ENCODE results near the gene ADH1B. TPM values are rescaled to one million over a fixed set of nuclear protein-coding genes. Genes with fewer than 3 reads are reported as not detected.

ADH1B gene
- total and polyA plus RNA-seq, 10 of the 15 experiments (the other 5 are each of a cell fraction or from before 2014, with no cell fraction given) = 1.3 TPM; not detected in 9

GRCh38 chr4:99314211-99314610, 7.0 kb downstream of the ADH1B start:
- ChIA-PET RAD21 (ENCODE audit: unreplicated experiment) (no interaction called here), CTCF (no interaction called here), SMC1A (ENCODE audit: uncharacterized antibody, unreplicated experiment) (no interaction called here), POLR2A (no interaction called here)
- Histone ChIP-seq H3K9me3 (replicated peaks; ENCODE audit: control insufficient read depth, insufficient read depth, low read length) (no peaks in the 10 kb centered on the region), H3K9ac (ENCODE audit: control insufficient read depth, insufficient read depth, low read length) (no peak overlapping the region), H4K20me1 (ENCODE audit: control insufficient read depth, insufficient read depth) (no peaks in the 10 kb centered on the region), H3K27ac (ENCODE audit: control insufficient read depth, insufficient read depth) (no peak overlapping the region), H3K4me2 (ENCODE audit: control insufficient read depth, insufficient read depth) (no peak overlapping the region), H3K36me3 (ENCODE audit: control insufficient read depth in 2 of 2, insufficient read depth in 2 of 2, low read length in 1 of 2) (no peaks in the 10 kb centered on the region), H3K27me3 (replicated peaks in 1 of 2; ENCODE audit: control insufficient read depth in 2 of 2, insufficient read depth in 2 of 2, low read length in 1 of 2) (no peaks in the 10 kb centered on the region), H3K4me1 (ENCODE audit: control insufficient read depth, insufficient read depth, low read length) (no peaks in the 10 kb centered on the region), H3K79me2 (ENCODE audit: control insufficient read depth, insufficient read depth, low read length) (no peaks in the 10 kb centered on the region), H2AFZ (ENCODE audit: control insufficient read depth, low read depth, low read length) (no peak overlapping the region), H3K4me3 (no peak overlapping the region)
- no peak for FAIRE-seq
- TF ChIP-seq MLLT1 (IDR thresholded peaks at IDR 0.05) (no peak), MTA3 (IDR thresholded peaks at IDR 0.05; ENCODE audit: borderline replicate concordance, low read length) (no peak), RAD51 (IDR thresholded peaks at IDR 0.05) (no peak), TCF12 (IDR thresholded peaks at IDR 0.05; ENCODE audit: low read depth, low read length) (no peak), CEBPZ (IDR thresholded peaks at IDR 0.05; ENCODE audit: low read depth, low read length) (no peak), BCLAF1 (IDR thresholded peaks at IDR 0.05) (no peak)
- ATAC-seq = no peak
- DNase-seq (ENCODE audit: low read depth, low spot score) = no peak
- in situ Hi-C loops (cut with MboI) = no loop called here
- intact Hi-C loops (cut with micrococcal nuclease; ENCODE audit: unreplicated experiment) = no loop called here
- BruUV-seq (replicated peaks) = no TSS peak
- 82% methylated on average over 1 of the region's 1 CpG for WGBS (ENCODE audit: insufficient coverage, insufficient replicate concordance, low lambda C conversion rate, missing lambda C conversion rate)

Measured in GM12878 (cell line).